Tibial nerve (tissue), 4 donors: ENCODE measurements around the gene SF1.

Experiments
- CTCF ChIP-seq, 5 experiments: fragments of 200-600 bp in 3 of 5; fragments of 450-650 bp in 2 of 5; sonication (generic) in 3 of 5; IDR thresholded peaks; one replicate each; pipeline ENCODE4 v1.5.1; 2016 to 2019; ENCODE audit warnings: antibody characterized with exemption in 5 of 5, mild to moderate bottlenecking in 3 of 5, moderate library complexity in 2 of 5
- EP300 ChIP-seq, 2 donors: sonication (generic); formaldehyde crosslinking; IDR thresholded peaks; one replicate each; pipeline ENCODE4 v1.6.1; 2017; ENCODE audit warnings: antibody characterized with exemption in 2 of 2, mild to moderate bottlenecking in 1 of 2
- POLR2A ChIP-seq, 2 donors: fragments of 450-650 bp; IDR thresholded peaks; one replicate each; pipeline ENCODE4 v1.6.1; 2017; ENCODE audit warnings: antibody characterized with exemption in 2 of 2, mild to moderate bottlenecking in 2 of 2, moderate library complexity in 2 of 2

GRCh38 chr11:64760759-64761420 is 17.5 kb downstream of the SF1 start:
- TF ChIP-seq CTCF (IDR thresholded peaks at IDR 0.05) (no peak), POLR2A (IDR thresholded peaks at IDR 0.05) (no peak), EP300 (IDR thresholded peaks at IDR 0.05) (no peak)
